ENCODE data around the gene ENKUR. TPM values are rescaled to one million over a fixed set of nuclear protein-coding genes. Genes with fewer than 3 reads are reported as not detected.

ENKUR gene, protein sequence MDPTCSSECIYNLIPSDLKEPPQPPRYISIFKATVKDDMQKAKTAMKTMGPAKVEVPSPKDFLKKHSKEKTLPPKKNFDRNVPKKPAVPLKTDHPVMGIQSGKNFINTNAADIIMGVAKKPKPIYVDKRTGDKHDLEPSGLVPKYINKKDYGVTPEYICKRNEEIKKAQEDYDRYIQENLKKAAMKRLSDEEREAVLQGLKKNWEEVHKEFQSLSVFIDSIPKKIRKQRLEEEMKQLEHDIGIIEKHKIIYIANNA
- total RNA-seq, result 1.3 TPM

GRCh38 chr10:25015828-25016375, at the start of gene ENKUR:
Gene ENKUR, minus strand, starts transcription at chr10:25016158. Its CDS starts 222 bp downstream, at chr10:25015936.

DNA sequence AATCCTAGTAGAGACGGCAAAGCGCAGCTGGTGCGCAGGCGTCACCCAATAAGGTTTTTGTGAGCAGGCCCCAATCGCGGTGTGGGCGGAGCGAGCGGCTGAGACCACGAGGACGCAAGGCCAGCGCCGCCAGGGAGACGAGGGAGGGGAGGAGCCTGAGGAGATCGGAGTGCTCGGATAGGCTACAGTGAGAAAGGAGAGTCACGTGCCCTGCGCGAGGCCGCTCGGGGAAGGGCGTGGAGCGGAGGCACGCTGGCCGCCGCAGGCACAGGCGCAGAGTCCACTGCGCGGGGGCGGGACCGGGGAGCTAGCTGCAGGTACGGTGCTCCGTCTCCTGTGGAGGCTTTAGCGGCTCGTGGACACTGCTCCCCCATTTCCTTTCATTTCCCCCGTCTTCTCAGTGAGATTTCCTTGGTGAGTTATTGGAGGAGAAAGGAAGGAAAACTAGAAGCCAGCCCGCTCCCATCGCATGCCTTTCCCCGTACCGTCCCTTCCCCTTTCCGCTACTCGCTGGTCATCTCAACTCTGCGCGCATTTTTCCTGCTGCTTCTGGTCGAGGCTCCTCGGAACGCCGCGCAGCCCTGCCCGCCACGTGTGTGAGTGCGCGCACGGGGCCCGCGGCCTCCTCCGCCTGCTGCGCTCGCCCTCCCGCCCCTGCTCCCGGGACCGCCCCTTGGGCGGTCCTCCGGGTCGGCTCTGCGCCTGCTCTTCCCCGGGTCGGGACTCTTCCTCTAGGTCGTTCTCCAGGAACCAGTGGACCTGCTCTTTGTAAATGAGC, 607 bp upstream of the ENKUR start, which contains the start of gene THNSL1:
Gene THNSL1 (plus strand): TSS at position 237 of the 778 bp plus-strand sequence. CDS start 6,612 bp downstream, outside the sequence.

DNA sequence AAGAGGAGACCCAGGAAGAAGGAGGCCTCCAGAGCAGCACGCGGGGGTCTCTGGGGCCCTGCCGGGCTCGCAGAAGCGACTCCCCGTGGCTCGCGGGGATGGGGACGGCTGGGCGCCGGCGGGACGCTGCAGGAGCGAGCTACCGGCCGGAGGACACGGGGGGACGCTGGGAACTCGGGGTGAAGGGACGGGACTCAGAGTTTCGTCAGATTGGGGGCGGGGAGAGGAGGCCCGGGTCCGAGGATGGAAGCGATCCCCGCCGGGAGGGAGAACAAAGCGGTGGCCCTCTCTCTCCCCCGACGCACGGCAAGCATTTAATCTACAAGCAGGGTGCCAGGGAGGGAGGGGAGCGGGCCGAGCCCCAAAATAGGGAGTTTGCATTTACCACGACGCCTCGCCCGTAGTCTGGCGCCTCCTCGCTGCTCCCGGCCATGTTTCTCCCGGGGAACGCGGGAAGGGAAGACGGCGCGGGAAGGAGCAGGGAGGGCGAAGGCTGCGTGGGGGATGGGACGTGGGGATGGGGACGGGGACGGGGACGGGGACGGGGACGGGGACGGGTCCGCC, 63.7 kb downstream of the ENKUR start, which contains the start of gene PRTFDC1:
Gene PRTFDC1 (minus strand): TSS at position 464 of the 564 bp plus-strand sequence. CDS start 31 bp downstream, at position 433.

Small RNA genes within 50 kb of the gene (small RNA-seq; reads per million reads assigned to genes)
- not detected for gene AL512598.1 (ENCODE audit: low replicate concordance)

Other genes with a start within 250 kb of the ENKUR start
- gene PRTFDC1, start 63.6 kb downstream of the ENKUR start, total RNA-seq, result 18.7 TPM
- gene THNSL1, start 454 bp upstream of the ENKUR start, total RNA-seq, result 9.4 TPM
- 0.18 TPM for gene GPR158, start 158.8 kb upstream of the ENKUR start, total RNA-seq